Body of pancreas (tissue), 4 donors: ENCODE measurements around the gene KCNAB3. TPM values are rescaled to one million over a fixed set of nuclear protein-coding genes. Genes with fewer than 3 reads are reported as not detected.

Source experiments
- ATAC-seq: fragments of 150-250 bp; one replicate; pipeline ENCODE4 v1.9.1; 2016
- DNase-seq, 4 donors: peaks; one replicate each; pipeline ENCODE4 v3.0.0-alpha.2; 2019
- H3K27ac ChIP-seq, 4 donors: fragments of 200-600 bp; sonication (generic); 1 replicate in 3 of 4; 2 replicates in 1 of 4; pipeline versions ENCODE4 v1.5.1 to v1.6.1; 2016 to 2019; ENCODE audit warnings: mild to moderate bottlenecking in 1 of 4, mixed read lengths in 1 of 4, moderate library complexity in 1 of 4
- H3K27me3 ChIP-seq, 2 donors: fragments of 200-600 bp; sonication (generic); one replicate each; pipeline ENCODE4 v1.6.0; 2016; ENCODE audit warnings: mild to moderate bottlenecking in 1 of 2
- H3K36me3 ChIP-seq, 2 donors: fragments of 200-600 bp; sonication (generic); replicated peaks in 1 of 2; 2 replicates each; pipeline ENCODE4 v1.5.1; 2016; ENCODE audit warnings: low read depth in 2 of 2; ENCODE audit not compliant: insufficient read depth in 1 of 2
- H3K4me1 ChIP-seq: fragments of 200-600 bp; sonication (generic); one replicate; pipeline ENCODE4 v1.6.0; 2016
- H3K4me3 ChIP-seq, 2 donors: fragments of 200-600 bp; sonication (generic); 1 replicate in 1 of 2; 2 replicates in 1 of 2; pipeline ENCODE4 v1.5.1; 2016 to 2019
- H3K9me3 ChIP-seq, 3 donors: fragments of 200-600 bp; sonication (generic); 1 replicate in 2 of 3; 2 replicates in 1 of 3; pipeline ENCODE4 v1.5.1; 2016
- POLR2A ChIP-seq, 3 donors: fragments of 450-650 bp; IDR thresholded peaks; one replicate each; pipeline ENCODE4 v1.6.1; 2016; ENCODE audit warnings: antibody characterized with exemption in 3 of 3, mild to moderate bottlenecking in 2 of 3
- WGBS, 2 donors: methylation state at CpG; one replicate each; pipeline ENCODE4 v1.1.5; 2017; 5-methylcytosine and 5-hydroxymethylcytosine counted together
- intact Hi-C: fragments of 100-400 bp; cut with DNase I; formaldehyde crosslinking; loops from one replicate; pipeline ENCODE4 v1.15.1; 2023
- total RNA-seq, 2 donors: library from RNA; depleted of rRNA; stranded (reverse); fragments of >200 nt; gene quantifications; one replicate each; pipeline ENCODE4 v1.1.0, GENCODE V29; 2016
- TF ChIP-seq, protein P1 (sequence below), 7 experiments: fragments of 450-650 bp in 4 of 7; fragments of 200-600 bp in 3 of 7; sonication (generic) in 3 of 7; IDR thresholded peaks; one replicate each; pipeline ENCODE4 v1.5.1; 2016 to 2019; ENCODE audit warnings: antibody characterized with exemption in 7 of 7

Gene KCNAB3
- total RNA-seq, 2 donors from 2014 or later: 1.3 to 1.6 TPM

DNA sequence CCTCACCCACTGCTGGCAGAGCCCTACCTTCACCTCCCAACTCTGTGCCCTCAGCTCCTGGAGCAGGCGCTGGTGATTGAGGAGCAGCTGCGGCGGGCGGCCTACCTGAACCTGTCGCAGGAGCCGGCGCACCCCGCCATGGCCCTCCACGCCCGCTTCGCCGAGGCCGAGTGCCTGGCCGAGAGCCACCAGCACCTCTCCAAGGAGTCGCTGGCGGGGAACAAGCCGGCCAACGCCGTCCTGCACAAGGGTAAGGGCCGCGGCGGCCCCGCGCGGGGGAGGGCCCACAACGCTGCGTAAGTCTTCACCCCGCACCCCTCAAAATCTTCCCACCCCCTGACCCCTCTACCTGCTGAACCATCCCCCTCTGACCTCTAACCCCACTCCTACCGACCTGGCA, 20.6 kb downstream of the KCNAB3 start:
- Histone ChIP-seq H3K36me3 (peaks cover 0 to 37% of the 10 kb centered on the region in 2 donors), H3K4me1 (no peaks in the 10 kb centered on the region), H3K9me3 (no peaks in the 10 kb centered on the region), H3K4me3 (no peak overlapping the region), H3K27me3 (no peaks in the 10 kb centered on the region), H3K27ac (no peak overlapping the region)
- intact Hi-C loops: no loop called here
- TF ChIP-seq POLR2A (IDR thresholded peaks at IDR 0.05): no peak
- TF ChIP-seq, protein P1, sequence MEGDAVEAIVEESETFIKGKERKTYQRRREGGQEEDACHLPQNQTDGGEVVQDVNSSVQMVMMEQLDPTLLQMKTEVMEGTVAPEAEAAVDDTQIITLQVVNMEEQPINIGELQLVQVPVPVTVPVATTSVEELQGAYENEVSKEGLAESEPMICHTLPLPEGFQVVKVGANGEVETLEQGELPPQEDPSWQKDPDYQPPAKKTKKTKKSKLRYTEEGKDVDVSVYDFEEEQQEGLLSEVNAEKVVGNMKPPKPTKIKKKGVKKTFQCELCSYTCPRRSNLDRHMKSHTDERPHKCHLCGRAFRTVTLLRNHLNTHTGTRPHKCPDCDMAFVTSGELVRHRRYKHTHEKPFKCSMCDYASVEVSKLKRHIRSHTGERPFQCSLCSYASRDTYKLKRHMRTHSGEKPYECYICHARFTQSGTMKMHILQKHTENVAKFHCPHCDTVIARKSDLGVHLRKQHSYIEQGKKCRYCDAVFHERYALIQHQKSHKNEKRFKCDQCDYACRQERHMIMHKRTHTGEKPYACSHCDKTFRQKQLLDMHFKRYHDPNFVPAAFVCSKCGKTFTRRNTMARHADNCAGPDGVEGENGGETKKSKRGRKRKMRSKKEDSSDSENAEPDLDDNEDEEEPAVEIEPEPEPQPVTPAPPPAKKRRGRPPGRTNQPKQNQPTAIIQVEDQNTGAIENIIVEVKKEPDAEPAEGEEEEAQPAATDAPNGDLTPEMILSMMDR (IDR thresholded peaks at IDR 0.05): no peak
- DNase-seq: no peak
- no peak for ATAC-seq
- WGBS, 2 donors: 94 to 98% methylated on average over 28 to 29 of the region's 29 CpGs

DNA sequence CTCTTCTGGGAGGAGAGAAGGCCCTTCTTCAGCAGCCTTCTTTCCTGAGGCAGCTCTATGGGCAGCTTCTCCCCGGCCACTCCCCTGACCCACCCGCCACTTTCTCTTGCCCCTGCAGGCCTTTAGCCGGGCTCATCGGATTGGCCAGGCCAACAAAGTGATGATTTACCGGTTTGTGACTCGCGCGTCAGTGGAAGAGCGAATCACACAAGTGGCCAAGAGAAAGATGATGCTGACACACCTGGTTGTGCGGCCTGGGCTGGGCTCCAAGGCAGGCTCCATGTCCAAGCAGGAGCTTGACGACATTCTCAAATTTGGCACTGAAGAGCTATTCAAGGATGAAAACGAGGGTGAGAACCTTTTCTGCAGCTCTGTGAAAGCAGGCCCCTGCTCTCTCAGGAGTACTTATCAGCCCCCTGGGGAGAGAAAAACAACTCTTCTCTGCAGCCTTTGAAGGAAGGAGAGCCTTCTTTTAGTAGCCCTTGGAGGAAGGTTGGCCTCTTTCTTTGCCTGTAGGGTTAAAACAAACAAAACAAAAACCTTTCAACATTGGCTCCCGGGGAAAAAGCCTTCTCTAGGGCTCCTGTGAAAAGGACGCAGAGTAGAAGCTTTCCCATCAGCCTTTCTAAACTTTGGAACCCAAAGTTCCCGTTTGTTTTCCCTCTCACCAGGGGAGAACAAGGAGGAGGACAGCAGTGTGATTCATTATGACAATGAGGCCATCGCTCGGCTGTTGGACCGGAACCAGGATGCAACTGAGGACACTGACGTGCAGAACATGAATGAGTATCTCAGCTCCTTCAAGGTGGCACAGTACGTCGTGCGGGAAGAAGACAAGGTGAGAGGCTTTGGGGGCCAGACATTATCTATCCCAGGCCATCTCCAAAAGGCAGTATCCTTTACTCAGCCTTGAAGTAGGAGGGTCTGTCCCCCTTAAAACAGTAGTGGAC, 26.2 kb downstream of the KCNAB3 start:
- intact Hi-C loops: no loop called here
- Histone ChIP-seq H3K36me3 (peaks cover 0 to 47% of the 10 kb centered on the region in 2 donors), H3K4me1 (no peaks in the 10 kb centered on the region), H3K9me3 (no peaks in the 10 kb centered on the region), H3K27me3 (no peaks in the 10 kb centered on the region), H3K27ac (no peak overlapping the region), H3K4me3 (no peak overlapping the region)
- ATAC-seq (no peak), DNase-seq (no peak)
- no peak for TF ChIP-seq POLR2A (IDR thresholded peaks at IDR 0.05)
- TF ChIP-seq, protein P1 (IDR thresholded peaks at IDR 0.05): no peak
- WGBS, 2 donors: 81 to 83% methylated on average over 22 of the region's 22 CpGs

DNA sequence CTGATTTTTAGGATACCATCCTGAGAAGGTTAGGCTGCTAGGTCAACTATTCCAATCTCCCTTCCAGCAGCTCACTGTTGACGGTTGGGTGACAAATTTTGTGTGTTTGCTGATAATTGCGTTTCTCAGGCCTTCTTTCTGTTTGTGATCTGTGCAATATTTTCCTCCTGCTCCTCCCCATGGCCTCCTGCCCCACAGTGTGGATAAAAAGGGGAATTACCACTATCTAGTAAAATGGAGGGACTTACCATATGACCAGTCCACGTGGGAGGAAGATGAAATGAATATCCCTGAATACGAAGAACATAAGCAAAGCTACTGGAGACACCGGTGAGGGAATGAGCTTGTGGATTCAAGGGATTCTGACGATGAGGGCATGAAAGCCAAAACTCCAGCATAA, 31.9 kb downstream of the KCNAB3 start:
- Histone ChIP-seq H3K9me3 (no peaks in the 10 kb centered on the region), H3K36me3 (peaks cover 0 to 30% of the 10 kb centered on the region in 2 donors), H3K27ac (no peak overlapping the region), H3K27me3 (no peaks in the 10 kb centered on the region), H3K4me1 (no peaks in the 10 kb centered on the region), H3K4me3 (no peak overlapping the region)
- DNase-seq: peak in 3 of 4 donors; percentile 30 to 59 (median 55)
- ATAC-seq: peak; percentile 77
- intact Hi-C loops: loop anchor here (5.0 kb wide), 1 partner anchor 35 kb away; no protein-coding TSS in a partner anchor
- WGBS, 2 donors: 31 to 35% methylated on average over 6 of the region's 6 CpGs
- no peak for TF ChIP-seq POLR2A (IDR thresholded peaks at IDR 0.05)
- TF ChIP-seq, protein P1 (IDR thresholded peaks at IDR 0.05): peak; percentile 25 to 90 (median 73)

DNA sequence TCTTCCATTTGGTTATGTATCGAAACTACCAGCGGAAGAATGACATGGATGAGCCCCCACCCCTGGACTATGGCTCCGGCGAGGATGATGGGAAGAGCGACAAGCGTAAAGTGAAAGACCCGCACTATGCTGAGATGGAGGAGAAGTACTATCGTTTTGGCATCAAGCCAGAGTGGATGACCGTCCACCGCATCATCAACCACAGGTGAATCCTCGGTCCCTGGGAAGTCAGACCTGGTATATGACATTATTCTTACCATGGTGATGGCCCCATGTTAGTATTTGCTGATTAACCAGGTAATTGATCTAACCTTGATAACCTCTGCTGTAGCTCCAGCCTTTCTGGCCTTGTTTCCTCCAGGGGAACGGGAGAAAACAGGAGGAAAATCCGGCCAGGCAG, 32.6 kb downstream of the KCNAB3 start:
- intact Hi-C loops: loop anchor here (5.0 kb wide), 1 partner anchor 35 kb away; no protein-coding TSS in a partner anchor
- Histone ChIP-seq H3K27me3 (no peaks in the 10 kb centered on the region), H3K4me3 (no peak overlapping the region), H3K9me3 (no peaks in the 10 kb centered on the region), H3K36me3 (peaks cover 0 to 30% of the 10 kb centered on the region in 2 donors), H3K27ac (no peak overlapping the region), H3K4me1 (no peaks in the 10 kb centered on the region)
- DNase-seq (peak in 1 of 4 donors; percentile 9), ATAC-seq (no peak)
- WGBS, 2 donors: 75 to 84% methylated on average over 13 of the region's 13 CpGs
- no peak for TF ChIP-seq POLR2A (IDR thresholded peaks at IDR 0.05)
- TF ChIP-seq, protein P1 (IDR thresholded peaks at IDR 0.05): no peak
